ENCODE results near the gene C2CD2.
"Not testable (repeated sequence)": the region's sequence is repeated elsewhere in the genome, so short reads cannot be mapped to it uniquely, and the experiment has no call there.

C2CD2 gene

GRCh38 chr21:41960386-41960785, 6.6 kb upstream of the C2CD2 start:
- DNase-seq (ENCODE audit: low read depth) = no peak
- H3K4me3 ChIP-seq (ENCODE audit: low read depth, low read length) = no peak overlapping the region

- not testable (repeated sequence) for DNase-seq (ENCODE audit: low read depth); H3K4me3 ChIP-seq (ENCODE audit: low read depth, low read length)
These were observed 5.9 kb upstream of the C2CD2 start for GRCh38 chr21:41959697-41960096.

GRCh38 chr21:41958886-41959563, 5.2 kb upstream of the C2CD2 start:
- DNase-seq (ENCODE audit: low read depth) = no peak

GRCh38 chr21:41957991-41958766, 4.4 kb upstream of the C2CD2 start:
- peak; percentile 91 for DNase-seq (ENCODE audit: low read depth)
- no peak overlapping the region for H3K4me3 ChIP-seq (ENCODE audit: low read depth, low read length)

More at GRCh38 chr21:41958886-41959563, 5.2 kb upstream of the C2CD2 start:
- H3K4me3 ChIP-seq (ENCODE audit: low read depth, low read length) = no peak overlapping the region

- no peak overlapping the region for H3K4me3 ChIP-seq (ENCODE audit: low read depth, low read length)
- DNase-seq (ENCODE audit: low read depth) = peak; percentile 78
These were observed 3.3 kb upstream of the C2CD2 start for GRCh38 chr21:41956926-41957729.

GRCh38 chr21:41955516-41955915, 1.7 kb upstream of the C2CD2 start:
- DNase-seq (ENCODE audit: low read depth) = no peak
- H3K4me3 ChIP-seq (ENCODE audit: low read depth, low read length) = no peak overlapping the region

- DNase-seq (ENCODE audit: low read depth) = no peak
- H3K4me3 ChIP-seq (ENCODE audit: low read depth, low read length) = no peak overlapping the region
These were observed 1.1 kb upstream of the C2CD2 start for GRCh38 chr21:41954654-41955499.

- DNase-seq (ENCODE audit: low read depth) = no peak
- peak overlapping the region; percentile 70 for H3K4me3 ChIP-seq (ENCODE audit: low read depth, low read length)
These were observed 478 bp downstream of the C2CD2 start for GRCh38 chr21:41953249-41953830.

- peak overlapping the region; percentile 70 for H3K4me3 ChIP-seq (ENCODE audit: low read depth, low read length)
- no peak for DNase-seq (ENCODE audit: low read depth)
These were observed 1.1 kb downstream of the C2CD2 start for GRCh38 chr21:41952568-41953248.

GRCh38 chr21:41951876-41952567, 1.8 kb downstream of the C2CD2 start:
- DNase-seq (ENCODE audit: low read depth) = no peak
- peak overlapping the region; percentile 70 for H3K4me3 ChIP-seq (ENCODE audit: low read depth, low read length)

- H3K4me3 ChIP-seq (ENCODE audit: low read depth, low read length) = no peak overlapping the region
- no peak for DNase-seq (ENCODE audit: low read depth)
These were observed 2.9 kb downstream of the C2CD2 start for GRCh38 chr21:41950941-41951351.

- not testable (repeated sequence) for DNase-seq (ENCODE audit: low read depth); H3K4me3 ChIP-seq (ENCODE audit: low read depth, low read length)
These were observed 4.2 kb downstream of the C2CD2 start for GRCh38 chr21:41949631-41950030.

GRCh38 chr21:41948901-41949300, 4.9 kb downstream of the C2CD2 start:
- no peak for DNase-seq (ENCODE audit: low read depth)
- no peak overlapping the region for H3K4me3 ChIP-seq (ENCODE audit: low read depth, low read length)

GRCh38 chr21:41948078-41948895, 5.5 kb downstream of the C2CD2 start:
- H3K4me3 ChIP-seq (ENCODE audit: low read depth, low read length) = no peak overlapping the region
- DNase-seq (ENCODE audit: low read depth) = peak; percentile 22

GRCh38 chr21:41945982-41946381, 7.8 kb downstream of the C2CD2 start:
- no peak for DNase-seq (ENCODE audit: low read depth)
- H3K4me3 ChIP-seq (ENCODE audit: low read depth, low read length) = no peak overlapping the region

GRCh38 chr21:41943851-41944250, 10.0 kb downstream of the C2CD2 start:
- DNase-seq (ENCODE audit: low read depth) = no peak
- no peak overlapping the region for H3K4me3 ChIP-seq (ENCODE audit: low read depth, low read length)

GRCh38 chr21:41942457-41942856, 11.4 kb downstream of the C2CD2 start:
- H3K4me3 ChIP-seq (ENCODE audit: low read depth, low read length) = no peak overlapping the region
- no peak for DNase-seq (ENCODE audit: low read depth)
